Chondrocyte (in vitro differentiated cells): ENCODE data around the gene ABCC11. TPM values are rescaled to one million over a fixed set of nuclear protein-coding genes. Genes with fewer than 3 reads are reported as not detected.
A peak's percentile ranks its signal among the peaks of the same experiment; 100 is the strongest.

Experiments
- DNase-seq: peaks from one replicate; pipeline ENCODE4 v3.0.0; 2021; ENCODE audit warnings: mixed read lengths, low spot score
- H3K27ac Mint-ChIP-seq: one replicate; pipeline ENCODE4 v1.8.0; 2021; ENCODE audit warnings: mild to moderate bottlenecking, moderate library complexity, mixed read lengths; ENCODE audit not compliant: unreplicated experiment
- H3K27me3 Mint-ChIP-seq: 2 replicates; pipeline ENCODE4 v1.8.0; 2021; ENCODE audit warnings: low read depth, mixed read lengths
- H3K36me3 Mint-ChIP-seq: 2 replicates; pipeline ENCODE4 v1.8.0; 2021; ENCODE audit warnings: low read depth, mixed read lengths
- H3K4me1 Mint-ChIP-seq: 2 replicates; pipeline ENCODE4 v1.8.0; 2021; ENCODE audit warnings: low read depth, mild to moderate bottlenecking, mixed read lengths
- H3K4me3 Mint-ChIP-seq: one replicate; pipeline ENCODE4 v1.8.0; 2021; ENCODE audit warnings: mild to moderate bottlenecking, moderate library complexity, mixed read lengths; ENCODE audit not compliant: unreplicated experiment
- H3K9me3 Mint-ChIP-seq: 2 replicates; pipeline ENCODE4 v1.8.0; 2021; ENCODE audit warnings: low read depth, mixed read lengths
- total RNA-seq: library from RNA; stranded (reverse); gene quantifications from 3 replicates; pipeline ENCODE4 v1.2.1, GENCODE V29; 2021
- TF ChIP-seq, protein P1 (sequence below): fragments of 200-600 bp; sonication (generic); IDR thresholded peaks from 2 replicates; pipeline ENCODE4 v1.5.0; 2021; ENCODE audit warnings: antibody characterized with exemption, mild to moderate bottlenecking, moderate library complexity

Gene ABCC11
- total RNA-seq, 1 donor from 2014 or later, result 0.32 TPM

DNA sequence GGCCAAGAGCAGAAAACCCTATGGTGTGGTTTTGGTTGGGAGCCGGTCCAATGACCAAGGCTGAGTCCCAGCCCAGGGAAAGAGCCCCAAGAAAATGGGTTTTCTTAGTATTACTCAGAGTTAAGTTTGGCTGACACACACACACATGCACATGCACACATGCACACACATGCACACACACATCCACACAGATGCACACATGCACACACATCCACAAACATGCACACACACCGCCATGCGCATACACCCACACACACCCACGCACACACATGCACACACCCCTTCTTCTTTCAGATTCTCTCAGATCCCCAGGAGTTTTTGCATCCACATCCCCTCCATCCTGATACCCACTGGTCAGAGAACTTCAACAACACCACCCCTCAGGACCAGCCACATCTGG is 100.6 kb downstream of the ABCC11 start:
- TF ChIP-seq, protein P1, sequence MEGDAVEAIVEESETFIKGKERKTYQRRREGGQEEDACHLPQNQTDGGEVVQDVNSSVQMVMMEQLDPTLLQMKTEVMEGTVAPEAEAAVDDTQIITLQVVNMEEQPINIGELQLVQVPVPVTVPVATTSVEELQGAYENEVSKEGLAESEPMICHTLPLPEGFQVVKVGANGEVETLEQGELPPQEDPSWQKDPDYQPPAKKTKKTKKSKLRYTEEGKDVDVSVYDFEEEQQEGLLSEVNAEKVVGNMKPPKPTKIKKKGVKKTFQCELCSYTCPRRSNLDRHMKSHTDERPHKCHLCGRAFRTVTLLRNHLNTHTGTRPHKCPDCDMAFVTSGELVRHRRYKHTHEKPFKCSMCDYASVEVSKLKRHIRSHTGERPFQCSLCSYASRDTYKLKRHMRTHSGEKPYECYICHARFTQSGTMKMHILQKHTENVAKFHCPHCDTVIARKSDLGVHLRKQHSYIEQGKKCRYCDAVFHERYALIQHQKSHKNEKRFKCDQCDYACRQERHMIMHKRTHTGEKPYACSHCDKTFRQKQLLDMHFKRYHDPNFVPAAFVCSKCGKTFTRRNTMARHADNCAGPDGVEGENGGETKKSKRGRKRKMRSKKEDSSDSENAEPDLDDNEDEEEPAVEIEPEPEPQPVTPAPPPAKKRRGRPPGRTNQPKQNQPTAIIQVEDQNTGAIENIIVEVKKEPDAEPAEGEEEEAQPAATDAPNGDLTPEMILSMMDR, result no peak
- Mint-ChIP-seq H3K9me3 (peaks cover 9% of the 10 kb centered on the region), H3K27ac (no peak overlapping the region), H3K27me3 (no peaks in the 10 kb centered on the region), H3K4me3 (no peak overlapping the region), H3K36me3 (no peaks in the 10 kb centered on the region), H3K4me1 (no peaks in the 10 kb centered on the region)
- no peak for DNase-seq

DNA sequence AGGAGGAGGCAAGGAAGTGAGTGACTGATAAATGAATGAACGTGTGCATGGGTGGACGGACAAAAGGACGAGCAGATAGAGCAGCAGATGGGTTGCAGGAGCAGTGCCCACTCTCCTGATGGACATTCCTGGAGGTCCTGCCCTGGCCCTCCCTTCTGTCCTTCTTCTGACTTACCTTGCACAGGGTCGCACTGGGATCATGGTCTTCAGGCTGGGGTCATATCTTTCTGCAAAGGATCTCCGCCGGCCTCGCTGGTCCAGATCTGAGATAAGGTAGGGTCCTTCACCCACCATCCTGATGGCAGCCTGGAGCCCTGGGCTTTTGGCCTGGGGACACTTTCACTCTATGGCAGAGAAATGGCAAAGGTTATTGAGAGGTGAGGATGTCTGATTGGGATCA is 101.2 kb downstream of the ABCC11 start:
- Mint-ChIP-seq H3K27ac (no peak overlapping the region), H3K4me3 (no peak overlapping the region), H3K36me3 (no peaks in the 10 kb centered on the region), H3K9me3 (peaks cover 9% of the 10 kb centered on the region), H3K27me3 (no peaks in the 10 kb centered on the region), H3K4me1 (no peaks in the 10 kb centered on the region)
- peak; percentile 75 for DNase-seq
- TF ChIP-seq, protein P1, result no peak

DNA sequence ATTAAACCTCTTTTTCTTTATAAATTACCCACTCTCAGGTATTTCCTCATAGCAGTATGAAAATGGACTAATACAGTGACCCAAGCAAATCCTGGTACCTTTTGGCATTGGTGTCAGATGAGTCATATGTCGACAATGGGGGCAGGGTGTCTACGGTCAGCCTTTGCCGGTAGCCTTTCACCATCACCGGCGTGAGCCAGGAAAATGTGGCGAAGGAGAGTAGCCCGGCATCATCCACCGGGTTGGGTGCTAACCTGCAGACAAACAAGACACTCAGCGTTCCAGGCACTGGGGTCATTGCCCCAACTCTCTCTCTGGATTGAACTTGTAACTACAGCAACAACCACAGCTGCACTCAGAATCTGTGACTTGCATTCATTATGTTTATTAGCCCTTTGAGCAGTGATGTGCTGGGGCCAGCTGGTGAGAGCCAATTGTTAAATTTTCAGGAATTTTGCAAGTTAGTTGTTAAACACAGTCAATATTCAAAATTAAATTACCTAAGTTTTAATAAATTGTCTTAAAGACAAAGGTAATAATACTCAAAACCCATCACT is 103.4 kb downstream of the ABCC11 start:
- Mint-ChIP-seq H3K27ac (no peak overlapping the region), H3K36me3 (no peaks in the 10 kb centered on the region), H3K4me3 (no peak overlapping the region), H3K4me1 (no peaks in the 10 kb centered on the region), H3K27me3 (no peaks in the 10 kb centered on the region), H3K9me3 (peaks cover 4% of the 10 kb centered on the region)
- TF ChIP-seq, protein P1, result no peak
- DNase-seq, result no peak

DNA sequence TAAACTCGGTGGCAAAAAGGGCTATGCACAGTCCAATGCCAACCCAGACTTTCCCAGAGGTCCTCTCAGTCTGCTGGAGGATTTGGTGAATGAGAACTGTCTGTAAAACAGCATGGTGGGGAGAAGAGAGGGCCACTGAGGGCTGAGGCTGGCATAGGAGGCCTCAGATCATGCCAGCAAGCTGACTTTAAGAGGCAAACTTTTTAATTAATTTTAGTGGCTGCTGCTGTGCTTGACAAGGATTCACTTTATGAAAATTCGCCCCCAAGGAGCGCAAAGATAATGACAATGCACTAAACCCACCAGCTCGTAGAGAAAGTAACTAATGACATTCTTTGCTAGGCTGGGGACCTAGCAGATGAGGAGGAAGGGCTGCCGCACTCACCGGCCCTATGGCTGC is 106.5 kb downstream of the ABCC11 start:
- Mint-ChIP-seq H3K27me3 (no peaks in the 10 kb centered on the region), H3K9me3 (no peaks in the 10 kb centered on the region), H3K27ac (no peak overlapping the region), H3K4me1 (no peaks in the 10 kb centered on the region), H3K36me3 (no peaks in the 10 kb centered on the region), H3K4me3 (no peak overlapping the region)
- no peak for DNase-seq
- TF ChIP-seq, protein P1, result no peak

DNA sequence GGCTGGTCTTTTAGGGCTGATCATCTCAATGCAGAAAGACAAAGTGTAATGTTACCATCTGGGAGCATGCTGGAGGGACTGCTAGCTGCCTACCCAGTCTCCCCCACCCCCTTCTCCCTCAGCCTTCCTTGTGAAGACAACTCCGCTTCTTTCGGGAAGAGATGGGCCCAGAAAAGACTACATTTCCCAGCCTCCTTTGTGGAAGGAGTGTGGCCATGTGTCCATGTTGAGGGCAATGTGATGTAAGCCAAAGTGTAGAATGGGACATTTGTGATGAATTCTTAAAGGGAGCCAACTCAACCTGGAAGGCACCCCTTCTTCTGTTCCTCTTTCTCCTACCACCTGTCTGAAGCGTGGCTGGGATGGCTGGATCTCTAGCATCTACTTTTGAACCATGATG is 107.8 kb downstream of the ABCC11 start:
- Mint-ChIP-seq H3K9me3 (no peaks in the 10 kb centered on the region), H3K27me3 (no peaks in the 10 kb centered on the region), H3K4me1 (no peaks in the 10 kb centered on the region), H3K4me3 (no peak overlapping the region), H3K36me3 (no peaks in the 10 kb centered on the region), H3K27ac (no peak overlapping the region)
- TF ChIP-seq, protein P1, result no peak
- no peak for DNase-seq
